Ramos (cell line): ENCODE results near the gene RSPH10B.
"Not testable (repeated sequence)": the region's sequence is repeated elsewhere in the genome, so short reads cannot be mapped to it uniquely, and the experiment has no call there.

Experiments used
- in situ Hi-C: fragments of 300-500 bp; cut with MboI; formaldehyde crosslinking; loops from one replicate; pipeline ENCODE4 v1.14.3; 2022; ENCODE audit warnings: low sequenced_read_pairs; ENCODE audit not compliant: unreplicated experiment

RSPH10B gene

GRCh38 chr7:5970347-5970911 lies at the start of gene RSPH10B:
TSS of gene RSPH10B (minus strand) at chr7:5970689. CDS start at chr7:5967116, 3,573 bp downstream.
- in situ Hi-C loops, result not testable (repeated sequence)

- in situ Hi-C loops, result no loop called here
Measured at GRCh38 chr7:6016653-6016966, 46.1 kb upstream of the RSPH10B start.

- in situ Hi-C loops, result no loop called here
Measured at GRCh38 chr7:6015917-6016652, 45.6 kb upstream of the RSPH10B start.

- in situ Hi-C loops, result no loop called here
Measured at GRCh38 chr7:6012355-6013104, 42.0 kb upstream of the RSPH10B start.

GRCh38 chr7:6011541-6011940 lies 41.1 kb upstream of the RSPH10B start:
- in situ Hi-C loops, result no loop called here

- in situ Hi-C loops, result not testable (repeated sequence)
Measured at GRCh38 chr7:6010370-6010769, 39.9 kb upstream of the RSPH10B start.

- in situ Hi-C loops, result no loop called here
Measured at GRCh38 chr7:6008668-6009611, 38.5 kb upstream of the RSPH10B start, which contains the start of the genes AIMP2 and PMS2. TSS of gene AIMP2 (plus strand) at chr7:6009272. CDS start at chr7:6009364, 92 bp downstream. TSS of gene PMS2 (minus strand) at chr7:6009049. CDS start at chr7:6009019, 30 bp downstream.

- in situ Hi-C loops, result not testable (repeated sequence)
Measured at GRCh38 chr7:6007835-6008590, 37.5 kb upstream of the RSPH10B start.

- in situ Hi-C loops, result no loop called here
Measured at GRCh38 chr7:6007386-6007785, 36.9 kb upstream of the RSPH10B start.

GRCh38 chr7:5997210-5997808 lies 26.8 kb upstream of the RSPH10B start:
- in situ Hi-C loops, result loop anchor here (10.0 kb wide), 2 partner anchors 327 to 447 kb away; partner anchors contain the start of gene DAGLB

GRCh38 chr7:5987061-5987460 lies 16.6 kb upstream of the RSPH10B start:
- in situ Hi-C loops, result not testable (repeated sequence)

GRCh38 chr7:5979680-5980314 lies 9.3 kb upstream of the RSPH10B start:
- in situ Hi-C loops, result not testable (repeated sequence)

- in situ Hi-C loops, result not testable (repeated sequence)
Measured at GRCh38 chr7:5973580-5973979, 3.1 kb upstream of the RSPH10B start.

- in situ Hi-C loops, result not testable (repeated sequence)
Measured at GRCh38 chr7:5963810-5964209, 6.7 kb downstream of the RSPH10B start.

GRCh38 chr7:5963205-5963604 lies 7.3 kb downstream of the RSPH10B start:
- in situ Hi-C loops, result not testable (repeated sequence)

GRCh38 chr7:5934945-5935450 lies 35.5 kb downstream of the RSPH10B start:
- in situ Hi-C loops, result not testable (repeated sequence)

- in situ Hi-C loops, result not testable (repeated sequence)
Measured at GRCh38 chr7:5931905-5932644, 38.4 kb downstream of the RSPH10B start.

- in situ Hi-C loops, result not testable (repeated sequence)
Measured at GRCh38 chr7:5931250-5931649, 39.2 kb downstream of the RSPH10B start.
